ENCODE data around the gene PTOV1.

The PTOV1 gene

DNA sequence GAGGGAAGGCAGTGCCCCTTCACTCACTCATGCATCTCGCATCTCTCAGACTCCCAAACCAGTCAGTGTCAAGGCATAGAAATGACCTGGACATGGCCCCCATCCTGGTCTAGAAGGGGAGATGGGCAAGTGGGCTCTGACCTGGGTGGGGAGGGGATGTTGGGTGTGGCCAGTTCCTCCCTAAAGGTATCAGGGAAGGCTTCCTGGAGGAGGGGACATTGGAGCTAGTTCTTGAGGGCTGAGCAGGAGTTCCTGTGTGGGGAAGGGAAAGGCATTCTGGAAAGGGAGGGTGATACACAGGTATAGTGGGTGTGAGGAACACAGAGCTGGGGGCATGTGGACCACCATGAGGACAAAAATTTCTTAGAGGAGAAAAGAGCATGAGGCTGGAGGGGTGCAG is 41.8 kb downstream of the PTOV1 start:
- no peak overlapping the region for H3K4me3 ChIP-seq (ENCODE audit: low read length)
- no peak for DNase-seq (ENCODE audit: low read depth)
- TF ChIP-seq, protein P1, sequence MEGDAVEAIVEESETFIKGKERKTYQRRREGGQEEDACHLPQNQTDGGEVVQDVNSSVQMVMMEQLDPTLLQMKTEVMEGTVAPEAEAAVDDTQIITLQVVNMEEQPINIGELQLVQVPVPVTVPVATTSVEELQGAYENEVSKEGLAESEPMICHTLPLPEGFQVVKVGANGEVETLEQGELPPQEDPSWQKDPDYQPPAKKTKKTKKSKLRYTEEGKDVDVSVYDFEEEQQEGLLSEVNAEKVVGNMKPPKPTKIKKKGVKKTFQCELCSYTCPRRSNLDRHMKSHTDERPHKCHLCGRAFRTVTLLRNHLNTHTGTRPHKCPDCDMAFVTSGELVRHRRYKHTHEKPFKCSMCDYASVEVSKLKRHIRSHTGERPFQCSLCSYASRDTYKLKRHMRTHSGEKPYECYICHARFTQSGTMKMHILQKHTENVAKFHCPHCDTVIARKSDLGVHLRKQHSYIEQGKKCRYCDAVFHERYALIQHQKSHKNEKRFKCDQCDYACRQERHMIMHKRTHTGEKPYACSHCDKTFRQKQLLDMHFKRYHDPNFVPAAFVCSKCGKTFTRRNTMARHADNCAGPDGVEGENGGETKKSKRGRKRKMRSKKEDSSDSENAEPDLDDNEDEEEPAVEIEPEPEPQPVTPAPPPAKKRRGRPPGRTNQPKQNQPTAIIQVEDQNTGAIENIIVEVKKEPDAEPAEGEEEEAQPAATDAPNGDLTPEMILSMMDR (conservative IDR thresholded peaks at IDR 0.05; ENCODE audit: low read length): no peak

- H3K4me3 ChIP-seq (ENCODE audit: low read length): no peak overlapping the region
- TF ChIP-seq, protein P1 (conservative IDR thresholded peaks at IDR 0.05; ENCODE audit: low read length): no peak
- DNase-seq (ENCODE audit: low read depth): no peak
Measured at GRCh38 chr19:49894011-49894664, 43.2 kb downstream of the PTOV1 start.

GRCh38 chr19:49894879-49895565 is 44.1 kb downstream of the PTOV1 start:
- TF ChIP-seq, protein P1 (conservative IDR thresholded peaks at IDR 0.05; ENCODE audit: low read length): no peak
- no peak for DNase-seq (ENCODE audit: low read depth)
- H3K4me3 ChIP-seq (ENCODE audit: low read length): no peak overlapping the region

- TF ChIP-seq, protein P1 (conservative IDR thresholded peaks at IDR 0.05; ENCODE audit: low read length): no peak
- no peak overlapping the region for H3K4me3 ChIP-seq (ENCODE audit: low read length)
- no peak for DNase-seq (ENCODE audit: low read depth)
Measured at GRCh38 chr19:49895566-49896297, 44.8 kb downstream of the PTOV1 start.

GRCh38 chr19:49896863-49897621 is 46.1 kb downstream of the PTOV1 start, which contains the start of gene IL4I1:
Gene IL4I1, minus strand, starts transcription at chr19:49896887. Its CDS starts 727 bp downstream, at chr19:49896160.
- TF ChIP-seq, protein P1 (conservative IDR thresholded peaks at IDR 0.05; ENCODE audit: low read length): no peak
- peak; percentile 9 for DNase-seq (ENCODE audit: low read depth)
- H3K4me3 ChIP-seq (ENCODE audit: low read length): no peak within 1 kb of the TSS

GRCh38 chr19:49904136-49904535 is 53.2 kb downstream of the PTOV1 start:
- TF ChIP-seq, protein P1 (conservative IDR thresholded peaks at IDR 0.05; ENCODE audit: low read length): no peak
- no peak for DNase-seq (ENCODE audit: low read depth)
- no peak overlapping the region for H3K4me3 ChIP-seq (ENCODE audit: low read length)
